Osteocyte (in vitro differentiated cells): ENCODE results near the gene CDH11. TPM values are rescaled to one million over a fixed set of nuclear protein-coding genes. Genes with fewer than 3 reads are reported as not detected.

ENCODE experiments used
- DNase-seq: peaks from one replicate; pipeline ENCODE4 v3.0.0; 2021; ENCODE audit warnings: mixed read lengths; ENCODE audit not compliant: unreplicated experiment; ENCODE audit errors: extremely low spot score
- H3K27ac Mint-ChIP-seq: one replicate; pipeline ENCODE4 v1.8.0; 2021; ENCODE audit warnings: mild to moderate bottlenecking, mixed read lengths; ENCODE audit not compliant: unreplicated experiment
- H3K27me3 Mint-ChIP-seq: one replicate; pipeline ENCODE4 v1.8.0; 2021; ENCODE audit warnings: mixed read lengths; ENCODE audit not compliant: unreplicated experiment
- H3K36me3 Mint-ChIP-seq: one replicate; pipeline ENCODE4 v1.8.0; 2021; ENCODE audit warnings: mixed read lengths; ENCODE audit not compliant: unreplicated experiment
- H3K4me1 Mint-ChIP-seq: one replicate; pipeline ENCODE4 v1.8.0; 2021; ENCODE audit warnings: mixed read lengths; ENCODE audit not compliant: unreplicated experiment
- H3K4me3 Mint-ChIP-seq: one replicate; pipeline ENCODE4 v1.8.0; 2021; ENCODE audit warnings: mild to moderate bottlenecking, moderate library complexity, mixed read lengths; ENCODE audit not compliant: unreplicated experiment
- H3K9me3 Mint-ChIP-seq: one replicate; pipeline ENCODE4 v1.8.0; 2021; ENCODE audit warnings: mixed read lengths; ENCODE audit not compliant: unreplicated experiment
- CTCF ChIP-seq: fragments of 200-600 bp; sonication (generic); IDR thresholded peaks from 2 replicates; pipeline ENCODE4 v1.5.0; 2021; ENCODE audit warnings: antibody characterized with exemption, mild to moderate bottlenecking, moderate library complexity
- total RNA-seq: library from RNA; stranded (reverse); gene quantifications from 2 replicates; pipeline ENCODE4 v1.2.1, GENCODE V29; 2021

The CDH11 gene
- total RNA-seq, 1 donor from 2014 or later: 560 TPM

- no peak for TF ChIP-seq CTCF
- peaks cover 42% of the 10 kb centered on the region for H3K36me3 Mint-ChIP-seq
- H3K4me1 Mint-ChIP-seq: peaks cover 45% of the 10 kb centered on the region
- no peaks in the 10 kb centered on the region for H3K27me3 Mint-ChIP-seq
- H3K27ac Mint-ChIP-seq: peak overlapping the region; percentile 19
- H3K9me3 Mint-ChIP-seq: no peaks in the 10 kb centered on the region
- no peak overlapping the region for H3K4me3 Mint-ChIP-seq
- no peak for DNase-seq
Observed at GRCh38 chr16:65010125-65010524, 111.7 kb downstream of the CDH11 start.

- Mint-ChIP-seq H3K4me3 (no peak overlapping the region), H3K36me3 (peaks cover 56% of the 10 kb centered on the region), H3K4me1 (peaks cover 37% of the 10 kb centered on the region), H3K27ac (peak overlapping the region; percentile 1), H3K9me3 (no peaks in the 10 kb centered on the region), H3K27me3 (no peaks in the 10 kb centered on the region)
- no peak for DNase-seq
- no peak for TF ChIP-seq CTCF
Observed at GRCh38 chr16:65005696-65006095, 116.2 kb downstream of the CDH11 start.

- Mint-ChIP-seq H3K9me3 (no peaks in the 10 kb centered on the region), H3K4me3 (no peak overlapping the region), H3K27ac (no peak overlapping the region), H3K27me3 (no peaks in the 10 kb centered on the region), H3K36me3 (peaks cover 64% of the 10 kb centered on the region), H3K4me1 (peaks cover 31% of the 10 kb centered on the region)
- no peak for TF ChIP-seq CTCF
- no peak for DNase-seq
Observed at GRCh38 chr16:65004570-65004969, 117.3 kb downstream of the CDH11 start.

GRCh38 chr16:65003621-65004020, 118.2 kb downstream of the CDH11 start:
- Mint-ChIP-seq H3K4me3 (no peak overlapping the region), H3K9me3 (no peaks in the 10 kb centered on the region), H3K27ac (peak overlapping the region; percentile 14), H3K27me3 (no peaks in the 10 kb centered on the region), H3K4me1 (peaks cover 31% of the 10 kb centered on the region), H3K36me3 (peaks cover 69% of the 10 kb centered on the region)
- no peak for DNase-seq
- TF ChIP-seq CTCF: no peak

GRCh38 chr16:65002265-65002664, 119.6 kb downstream of the CDH11 start:
- Mint-ChIP-seq H3K9me3 (no peaks in the 10 kb centered on the region), H3K27ac (peak overlapping the region; percentile 72), H3K36me3 (peaks cover 76% of the 10 kb centered on the region), H3K27me3 (no peaks in the 10 kb centered on the region), H3K4me3 (no peak overlapping the region), H3K4me1 (peaks cover 31% of the 10 kb centered on the region)
- TF ChIP-seq CTCF: no peak
- no peak for DNase-seq
